ENCODE data around the gene ZNF385D.

- no peak for TF ChIP-seq POLR2AphosphoS5 (IDR thresholded peaks at IDR 0.05; ENCODE audit: insufficient read depth in 1 of 2, low read depth in 1 of 2)
- no peak for TF ChIP-seq POLR2A (IDR thresholded peaks at IDR 0.05)
- TF ChIP-seq CTCF (IDR thresholded peaks at IDR 0.05): no peak
Observed at GRCh38 chr3:21729331-21729730, 21.7 kb downstream of the ZNF385D start.
